ENCODE data around the gene GAGE1. TPM values are rescaled to one million over a fixed set of nuclear protein-coding genes. Genes with fewer than 3 reads are reported as not detected.

The GAGE1 gene
- total and polyA plus RNA-seq, 3 donors from 2014 or later = 12.3 to 31.4 (median 14.5) TPM

DNA sequence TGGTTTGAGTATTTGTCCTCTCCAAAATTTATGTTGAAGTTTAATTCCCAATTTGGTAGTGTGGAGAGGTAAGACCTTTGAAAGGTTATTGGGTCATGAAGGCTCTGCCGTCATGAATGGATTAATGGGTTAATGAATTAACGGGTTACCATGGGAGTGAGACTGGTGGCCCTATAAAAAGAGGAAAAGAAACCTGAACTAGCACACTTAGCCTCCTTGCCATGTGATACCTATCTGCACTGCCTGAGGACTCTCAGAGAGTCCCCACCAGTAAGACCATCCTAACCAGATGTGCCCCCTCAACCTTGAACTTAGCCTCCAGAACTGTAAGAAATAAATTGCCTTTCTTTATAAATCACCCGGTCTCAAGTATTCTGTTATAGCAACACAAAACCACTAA lies 57.7 kb downstream of the GAGE1 start:
- intact Hi-C loops (cut with DNase I; ENCODE audit: low total_unique reads) = no loop called here
- Histone ChIP-seq H3K36me3 (ENCODE audit: low read depth, missing control alignments) (no peaks in the 10 kb centered on the region), H3K9me3 (no peaks in the 10 kb centered on the region), H3K27ac (no peak overlapping the region), H3K4me3 (no peak overlapping the region), H3K4me1 (no peaks in the 10 kb centered on the region), H3K27me3 (no peaks in the 10 kb centered on the region)
- no peak for TF ChIP-seq POLR2A (IDR thresholded peaks at IDR 0.05)
- TF ChIP-seq, protein P1, sequence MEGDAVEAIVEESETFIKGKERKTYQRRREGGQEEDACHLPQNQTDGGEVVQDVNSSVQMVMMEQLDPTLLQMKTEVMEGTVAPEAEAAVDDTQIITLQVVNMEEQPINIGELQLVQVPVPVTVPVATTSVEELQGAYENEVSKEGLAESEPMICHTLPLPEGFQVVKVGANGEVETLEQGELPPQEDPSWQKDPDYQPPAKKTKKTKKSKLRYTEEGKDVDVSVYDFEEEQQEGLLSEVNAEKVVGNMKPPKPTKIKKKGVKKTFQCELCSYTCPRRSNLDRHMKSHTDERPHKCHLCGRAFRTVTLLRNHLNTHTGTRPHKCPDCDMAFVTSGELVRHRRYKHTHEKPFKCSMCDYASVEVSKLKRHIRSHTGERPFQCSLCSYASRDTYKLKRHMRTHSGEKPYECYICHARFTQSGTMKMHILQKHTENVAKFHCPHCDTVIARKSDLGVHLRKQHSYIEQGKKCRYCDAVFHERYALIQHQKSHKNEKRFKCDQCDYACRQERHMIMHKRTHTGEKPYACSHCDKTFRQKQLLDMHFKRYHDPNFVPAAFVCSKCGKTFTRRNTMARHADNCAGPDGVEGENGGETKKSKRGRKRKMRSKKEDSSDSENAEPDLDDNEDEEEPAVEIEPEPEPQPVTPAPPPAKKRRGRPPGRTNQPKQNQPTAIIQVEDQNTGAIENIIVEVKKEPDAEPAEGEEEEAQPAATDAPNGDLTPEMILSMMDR (IDR thresholded peaks at IDR 0.05) = no peak
- DNase-seq = no peak
- WGBS, 2 donors = 65 to 79% methylated on average over 3 of the region's 3 CpGs

Other genes starting within 250 kb of the GAGE1 start
- gene GAGE12C, start 66.8 kb upstream of the GAGE1 start, total RNA-seq = not detected
- not detected for gene GAGE12C, start 66.8 kb upstream of the GAGE1 start, polyA plus RNA-seq (ENCODE audit: insufficient read depth, low read depth, low replicate concordance)
- gene GAGE12D, start 57.3 kb upstream of the GAGE1 start, total RNA-seq = not detected
- not detected for gene GAGE12D, start 57.3 kb upstream of the GAGE1 start, polyA plus RNA-seq (ENCODE audit: insufficient read depth, low read depth, low replicate concordance)
- gene GAGE12E, start 47.7 kb upstream of the GAGE1 start, total RNA-seq = 1 to 10 TPM in 1 of 2 donors, not detected in 1; 1.2 TPM
- gene GAGE12E, start 47.7 kb upstream of the GAGE1 start, polyA plus RNA-seq (ENCODE audit: insufficient read depth, low read depth, low replicate concordance) = 25.1 TPM
- gene GAGE12F, start 38.2 kb upstream of the GAGE1 start, total RNA-seq = 1 to 10 TPM; 1.2 to 2.4 TPM
- 7.7 TPM for gene GAGE12F, start 38.2 kb upstream of the GAGE1 start, polyA plus RNA-seq (ENCODE audit: insufficient read depth, low read depth, low replicate concordance)
- gene GAGE12G, start 28.6 kb upstream of the GAGE1 start, total RNA-seq = not detected
- gene GAGE12G, start 28.6 kb upstream of the GAGE1 start, polyA plus RNA-seq (ENCODE audit: insufficient read depth, low read depth, low replicate concordance) = not detected
- 1 to 10 TPM in 1 of 2 donors, not detected in 1; 1.1 TPM for gene GAGE12H, start 19.1 kb upstream of the GAGE1 start, total RNA-seq
- 27.9 TPM for gene GAGE12H, start 19.1 kb upstream of the GAGE1 start, polyA plus RNA-seq (ENCODE audit: insufficient read depth, low read depth, low replicate concordance)
- gene GAGE2A, start 9.5 kb upstream of the GAGE1 start, total RNA-seq = 10 to 100 TPM in 1 of 2 donors, 1 to 10 TPM in 1; 4.9 to 28.8 TPM
- 54.4 TPM for gene GAGE2A, start 9.5 kb upstream of the GAGE1 start, polyA plus RNA-seq (ENCODE audit: insufficient read depth, low read depth, low replicate concordance)
- gene PAGE1, start 97.0 kb downstream of the GAGE1 start, total RNA-seq = 10 to 100 TPM; 11.9 to 28.5 TPM
- gene PAGE1, start 97.0 kb downstream of the GAGE1 start, polyA plus RNA-seq (ENCODE audit: insufficient read depth, low read depth, low replicate concordance) = 17.4 TPM
- 1 to 10 TPM in 1 of 2 donors, under 1 TPM in 1; 0.94 to 1.8 TPM for gene PAGE4, start 230.3 kb downstream of the GAGE1 start, total RNA-seq
- gene PAGE4, start 230.3 kb downstream of the GAGE1 start, polyA plus RNA-seq (ENCODE audit: insufficient read depth, low read depth, low replicate concordance) = 31.7 TPM